Endodermal cell (in vitro differentiated cells): ENCODE data around the gene C4A. TPM values are rescaled to one million over a fixed set of nuclear protein-coding genes. Genes with fewer than 3 reads are reported as not detected.
"Not testable (repeated sequence)": the region's sequence is repeated elsewhere in the genome, so short reads cannot be mapped to it uniquely, and the experiment has no call there.

Experiments
- DNase-seq: peaks from one replicate; pipeline ENCODE4 v3.0.0-alpha.2; 2017
- H3K27ac ChIP-seq: 2 replicates; pipeline ENCODE4 v1.5.1; 2013; ENCODE audit warnings: mild to moderate bottlenecking, low read depth, low read length, moderate library complexity
- H3K27me3 ChIP-seq: 2 replicates; pipeline ENCODE4 v1.6.1; 2013; ENCODE audit warnings: mild to moderate bottlenecking, low read length, moderate library complexity; ENCODE audit not compliant: insufficient read depth, control insufficient read depth, poor library complexity, severe bottlenecking
- H3K36me3 ChIP-seq: 2 replicates; pipeline ENCODE4 v1.7.0; 2013; ENCODE audit warnings: mild to moderate bottlenecking, low read length, moderate library complexity; ENCODE audit not compliant: control insufficient read depth, insufficient read depth
- H3K4me1 ChIP-seq: one replicate; pipeline ENCODE4 v1.7.0; 2013; ENCODE audit warnings: low read length; ENCODE audit not compliant: control insufficient read depth, insufficient read depth
- H3K4me3 ChIP-seq: 2 replicates; pipeline ENCODE4 v1.5.1; 2013; ENCODE audit warnings: mild to moderate bottlenecking, low read length, moderate library complexity
- H3K9ac ChIP-seq: 2 replicates; pipeline ENCODE4 v1.6.1; 2013; ENCODE audit warnings: mild to moderate bottlenecking, low read length, moderate library complexity; ENCODE audit not compliant: poor library complexity, severe bottlenecking; ENCODE audit errors: extremely low read depth
- H3K9me3 ChIP-seq: 2 replicates; pipeline ENCODE4 v1.6.1; 2013; ENCODE audit warnings: mild to moderate bottlenecking, low read length, moderate library complexity; ENCODE audit not compliant: control insufficient read depth
- H3K27ac Mint-ChIP-seq: 2 replicates; pipeline ENCODE4 v1.8.0; 2020; ENCODE audit warnings: mixed read lengths
- H3K27me3 Mint-ChIP-seq: 2 replicates; pipeline ENCODE4 v1.8.0; 2021; ENCODE audit warnings: mild to moderate bottlenecking, mixed read lengths; ENCODE audit not compliant: insufficient read depth
- H3K36me3 Mint-ChIP-seq: 2 replicates; pipeline ENCODE4 v1.8.0; 2020; ENCODE audit warnings: low read depth, mixed read lengths
- H3K4me1 Mint-ChIP-seq: 2 replicates; pipeline ENCODE4 v1.8.0; 2020; ENCODE audit warnings: mixed read lengths
- H3K4me3 Mint-ChIP-seq: 2 replicates; pipeline ENCODE4 v1.8.0; 2020; ENCODE audit warnings: mild to moderate bottlenecking, moderate library complexity, mixed read lengths
- H3K9me3 Mint-ChIP-seq: 2 replicates; pipeline ENCODE4 v1.8.0; 2020; ENCODE audit warnings: mild to moderate bottlenecking, mixed read lengths
- WGBS, 2 experiments: methylation state at CpG; one replicate each; pipeline versions ENCODE4 v1.1.5 to v1.1.7; 2013; ENCODE audit warnings: missing lambda C conversion rate in 2 of 2, mixed read lengths in 1 of 2; ENCODE audit not compliant: insufficient coverage in 1 of 2, insufficient read length in 1 of 2; 5-methylcytosine and 5-hydroxymethylcytosine counted together
- long read RNA-seq, 4 experiments: library from polyadenylated mRNA in 2 of 4; library from RNA in 1 of 4; library from capped mRNA in 1 of 4; stranded (forward) in 3 of 4; unstranded in 1 of 4; transcript quantifications; one replicate each; pipeline ENCODE4 v2.0.0, GENCODE V29; 2020 to 2021; ENCODE audit warnings: inconsistent platforms in 1 of 4
- polyA plus RNA-seq, 2 experiments: library from polyadenylated mRNA; stranded (reverse); fragments of 50-300 nt; gene quantifications; one replicate each; pipeline ENCODE4 v1.2.3, GENCODE V29; 2013
- total RNA-seq, 2 donors: library from RNA; stranded (reverse); fragmentation: NEBNext Ultra II Directional in 1 of 2; extraction: Animal tissue kit (Norgen Biotek cat#: 25700) in 1 of 2; gene quantifications; 2 replicates in 1 of 2; 3 replicates in 1 of 2; pipeline ENCODE4 v1.2.1, GENCODE V29; 2021
- TF ChIP-seq, protein P1 (sequence below): fragments of 200-600 bp; sonication (generic); conservative IDR thresholded peaks from 2 replicates; pipeline ENCODE4 v1.5.0; 2021; ENCODE audit warnings: antibody characterized with exemption, mild to moderate bottlenecking

Gene C4A
- total RNA-seq = 1 to 10 TPM; 4.5 to 6.2 TPM
- polyA plus RNA-seq (2013, experiment 1 of 2) = 6.0 TPM
- 3.9 TPM for polyA plus RNA-seq (2013, experiment 2 of 2)
- long read RNA-seq, experiment 1 = 0 reads
- long read RNA-seq, experiment 2, partial matches to known transcripts = 2 of 3 reads
- long read RNA-seq, experiment 2, other reads (novel, unspliced or antisense) = 1 of 3 reads
- long read RNA-seq, experiment 3, partial matches to known transcripts = 2 of 2 reads
- long read RNA-seq, experiment 3, other reads (novel, unspliced or antisense) = 0 of 2 reads
- long read RNA-seq, experiment 4 = 0 reads

DNA sequence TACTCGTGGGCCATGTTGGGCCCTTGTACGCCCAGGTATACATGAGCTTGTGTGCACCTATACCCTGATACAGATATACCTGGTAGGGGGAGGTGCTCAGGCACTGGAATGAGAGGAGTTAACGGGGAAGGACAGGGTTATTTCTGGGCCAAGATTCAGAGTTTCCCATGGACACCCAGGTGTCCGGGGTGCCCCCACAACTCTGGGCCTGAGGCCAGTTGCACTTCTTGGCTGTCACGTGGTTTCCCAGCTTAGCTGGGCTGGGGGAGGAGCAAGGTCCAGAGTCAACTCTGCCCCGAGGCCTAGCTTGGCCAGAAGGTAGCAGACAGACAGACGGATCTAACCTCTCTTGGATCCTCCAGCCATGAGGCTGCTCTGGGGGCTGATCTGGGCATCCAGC lies at the start of gene C4A:
Gene C4A, plus strand, starts transcription at position 314 of the 400 bp plus-strand sequence. Its CDS starts 51 bp downstream, at position 365.
- H3K27ac Mint-ChIP-seq, DNase-seq, H3K27me3 ChIP-seq, H3K27ac ChIP-seq, H3K4me1 Mint-ChIP-seq, H3K4me3 ChIP-seq, H3K9me3 Mint-ChIP-seq, H3K4me3 Mint-ChIP-seq, H3K9ac ChIP-seq, H3K9me3 ChIP-seq, H3K4me1 ChIP-seq, H3K27me3 Mint-ChIP-seq: not testable (repeated sequence)
- WGBS, 2 experiments = no CpG with 5 or more reads among the region's 7 CpGs
- H3K36me3 ChIP-seq = peaks cover 12% of the 10 kb centered on the region
- H3K36me3 Mint-ChIP-seq = peaks cover 13% of the 10 kb centered on the region

DNA sequence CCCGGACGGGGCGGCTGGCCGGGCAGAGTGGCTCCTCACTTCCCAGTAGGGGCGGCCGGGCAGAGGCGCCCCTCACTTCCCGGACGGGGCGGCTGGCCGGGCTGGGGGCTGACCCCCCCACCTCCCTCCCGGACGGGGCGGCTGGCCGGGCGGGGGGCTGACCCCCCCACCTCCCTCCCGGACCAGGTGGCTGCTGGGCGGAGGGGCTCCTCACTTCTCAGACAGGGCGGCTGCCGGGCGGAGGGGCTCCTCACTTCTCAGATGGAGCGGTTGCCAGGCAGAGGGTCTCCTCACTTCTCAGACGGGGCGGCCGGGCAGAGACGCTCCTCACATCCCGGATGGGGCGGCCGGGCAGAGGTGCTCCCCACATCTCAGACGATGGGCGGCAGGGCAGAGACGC lies 49.7 kb upstream of the C4A start:
- H3K27me3 Mint-ChIP-seq = peaks cover 29% of the 10 kb centered on the region
- not testable (repeated sequence) for H3K36me3 Mint-ChIP-seq, H3K27me3 ChIP-seq, H3K4me3 ChIP-seq, H3K4me1 Mint-ChIP-seq, H3K4me3 Mint-ChIP-seq, H3K9me3 ChIP-seq, H3K9ac ChIP-seq, H3K4me1 ChIP-seq, H3K27ac ChIP-seq, DNase-seq, H3K36me3 ChIP-seq, H3K27ac Mint-ChIP-seq
- WGBS, 2 experiments = 80 to 96% methylated on average over 1 to 22 of the region's 32 CpGs
- H3K9me3 Mint-ChIP-seq = peaks cover 19% of the 10 kb centered on the region

DNA sequence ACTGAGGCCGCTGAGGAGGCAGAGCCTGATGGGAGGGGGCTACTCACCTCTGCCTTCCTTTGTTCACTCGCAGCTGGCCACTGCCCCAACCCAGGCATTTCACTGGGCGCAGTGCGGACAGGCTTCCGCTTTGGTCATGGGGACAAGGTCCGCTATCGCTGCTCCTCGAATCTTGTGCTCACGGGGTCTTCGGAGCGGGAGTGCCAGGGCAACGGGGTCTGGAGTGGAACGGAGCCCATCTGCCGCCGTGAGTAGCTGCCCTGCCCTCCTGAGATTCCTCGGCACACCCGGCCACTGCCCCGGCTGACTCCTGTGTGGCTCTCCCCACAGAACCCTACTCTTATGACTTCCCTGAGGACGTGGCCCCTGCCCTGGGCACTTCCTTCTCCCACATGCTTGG lies 48.3 kb upstream of the C4A start:
- H3K4me1 Mint-ChIP-seq = no peaks in the 10 kb centered on the region
- H3K27ac Mint-ChIP-seq = no peak overlapping the region
- peaks cover 19% of the 10 kb centered on the region for H3K9me3 Mint-ChIP-seq
- Histone ChIP-seq H3K9me3 (no peaks in the 10 kb centered on the region), H3K4me3 (no peak overlapping the region), H3K4me1 (no peaks in the 10 kb centered on the region), H3K36me3 (no peaks in the 10 kb centered on the region), H3K9ac (no peak overlapping the region), H3K27me3 (no peaks in the 10 kb centered on the region), H3K27ac (no peak overlapping the region)
- no peak for DNase-seq
- no peak overlapping the region for H3K4me3 Mint-ChIP-seq
- H3K36me3 Mint-ChIP-seq = no peaks in the 10 kb centered on the region
- TF ChIP-seq, protein P1, sequence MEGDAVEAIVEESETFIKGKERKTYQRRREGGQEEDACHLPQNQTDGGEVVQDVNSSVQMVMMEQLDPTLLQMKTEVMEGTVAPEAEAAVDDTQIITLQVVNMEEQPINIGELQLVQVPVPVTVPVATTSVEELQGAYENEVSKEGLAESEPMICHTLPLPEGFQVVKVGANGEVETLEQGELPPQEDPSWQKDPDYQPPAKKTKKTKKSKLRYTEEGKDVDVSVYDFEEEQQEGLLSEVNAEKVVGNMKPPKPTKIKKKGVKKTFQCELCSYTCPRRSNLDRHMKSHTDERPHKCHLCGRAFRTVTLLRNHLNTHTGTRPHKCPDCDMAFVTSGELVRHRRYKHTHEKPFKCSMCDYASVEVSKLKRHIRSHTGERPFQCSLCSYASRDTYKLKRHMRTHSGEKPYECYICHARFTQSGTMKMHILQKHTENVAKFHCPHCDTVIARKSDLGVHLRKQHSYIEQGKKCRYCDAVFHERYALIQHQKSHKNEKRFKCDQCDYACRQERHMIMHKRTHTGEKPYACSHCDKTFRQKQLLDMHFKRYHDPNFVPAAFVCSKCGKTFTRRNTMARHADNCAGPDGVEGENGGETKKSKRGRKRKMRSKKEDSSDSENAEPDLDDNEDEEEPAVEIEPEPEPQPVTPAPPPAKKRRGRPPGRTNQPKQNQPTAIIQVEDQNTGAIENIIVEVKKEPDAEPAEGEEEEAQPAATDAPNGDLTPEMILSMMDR = no peak
- 91 to 92% methylated on average over 11 to 19 of the region's 19 CpGs for WGBS, 2 experiments
- H3K27me3 Mint-ChIP-seq = peaks cover 23% of the 10 kb centered on the region

DNA sequence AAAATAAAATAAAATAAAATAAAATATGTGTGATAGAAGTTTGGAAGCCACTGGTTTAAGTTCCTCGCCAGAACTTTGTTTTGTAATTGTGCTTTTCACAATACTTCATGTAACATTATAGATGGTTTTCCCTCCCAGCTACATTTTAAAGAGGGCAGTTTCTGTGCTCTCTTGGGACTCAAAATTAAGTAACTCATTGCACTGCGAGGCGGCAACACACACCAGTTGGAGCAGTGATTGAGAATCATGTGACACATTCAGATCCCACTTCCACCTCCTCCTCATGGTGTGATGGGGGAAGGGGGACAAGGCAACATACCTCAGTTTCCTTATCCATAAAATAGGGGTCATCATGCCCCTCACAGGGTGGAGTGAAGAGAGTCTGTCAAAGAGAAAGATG lies 46.8 kb upstream of the C4A start:
- H3K27ac ChIP-seq = no peak overlapping the region
- Mint-ChIP-seq H3K4me1 (no peaks in the 10 kb centered on the region), H3K9me3 (peaks cover 19% of the 10 kb centered on the region), H3K36me3 (no peaks in the 10 kb centered on the region), H3K27me3 (peaks cover 28% of the 10 kb centered on the region), H3K4me3 (no peak overlapping the region), H3K27ac (no peak overlapping the region)
- H3K9me3 ChIP-seq = no peaks in the 10 kb centered on the region
- WGBS, 2 experiments = 100% methylated on average over 3 of the region's 3 CpGs; no CpG with 5 or more reads in 1 of the 2 experiments
- no peak overlapping the region for H3K4me3 ChIP-seq
- no peak for DNase-seq
- H3K36me3 ChIP-seq = no peaks in the 10 kb centered on the region
- peaks cover 4% of the 10 kb centered on the region for H3K27me3 ChIP-seq
- TF ChIP-seq, protein P1 = no peak
- H3K9ac ChIP-seq = no peak overlapping the region
- no peaks in the 10 kb centered on the region for H3K4me1 ChIP-seq
